CD4-positive, alpha-beta T cell treated with Interleukin-17A for 4 hours (primary cell): ENCODE measurements around the gene TCP11L1.
"Not testable (repeated sequence)": the region's sequence is repeated elsewhere in the genome, so short reads cannot be mapped to it uniquely, and the experiment has no call there.

Experiments used
- DNase-seq: peaks from one replicate; pipeline ENCODE4 v3.0.0-alpha.2; 2020; ENCODE audit warnings: mixed read lengths

TCP11L1 gene

DNA sequence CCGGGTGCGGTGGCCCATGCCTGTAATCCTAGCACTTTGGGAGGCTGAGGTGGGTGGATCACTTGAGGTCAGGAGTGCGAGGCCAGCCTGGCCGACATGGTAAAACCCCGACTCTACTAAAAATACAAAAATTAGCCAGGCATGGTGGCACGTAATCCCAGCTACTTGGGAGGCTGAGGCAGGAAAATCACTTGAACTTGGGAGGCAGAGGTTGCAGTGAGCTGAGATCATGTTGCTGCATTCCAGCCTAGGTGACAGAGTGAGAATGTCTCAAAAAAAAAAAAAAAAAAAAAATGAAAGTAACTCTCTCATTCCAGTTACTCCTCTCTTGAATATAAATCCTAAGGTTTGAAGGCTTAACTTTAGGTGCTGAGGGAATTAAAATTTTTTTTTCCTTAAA is 10.2 kb upstream of the TCP11L1 start:
- DNase-seq: not testable (repeated sequence)

DNA sequence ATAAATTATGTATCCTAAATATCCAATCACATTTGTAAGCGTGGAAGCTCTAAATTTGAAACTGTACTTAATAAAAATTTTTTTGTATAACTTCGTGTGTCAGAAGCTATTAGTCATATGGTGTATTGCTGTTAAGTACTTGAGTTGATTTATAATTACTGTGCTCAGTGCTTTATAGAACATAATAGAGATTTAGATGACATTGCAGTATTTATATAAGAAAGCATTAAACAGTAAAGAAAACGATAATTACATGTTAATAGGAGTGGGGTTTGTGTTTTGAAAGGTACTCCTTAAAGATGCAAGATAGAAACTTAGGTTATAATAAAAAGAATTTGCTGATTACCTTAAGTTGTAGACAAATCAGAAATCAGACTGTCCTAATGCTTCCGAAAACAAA is 5.9 kb upstream of the TCP11L1 start:
- DNase-seq: no peak

DNA sequence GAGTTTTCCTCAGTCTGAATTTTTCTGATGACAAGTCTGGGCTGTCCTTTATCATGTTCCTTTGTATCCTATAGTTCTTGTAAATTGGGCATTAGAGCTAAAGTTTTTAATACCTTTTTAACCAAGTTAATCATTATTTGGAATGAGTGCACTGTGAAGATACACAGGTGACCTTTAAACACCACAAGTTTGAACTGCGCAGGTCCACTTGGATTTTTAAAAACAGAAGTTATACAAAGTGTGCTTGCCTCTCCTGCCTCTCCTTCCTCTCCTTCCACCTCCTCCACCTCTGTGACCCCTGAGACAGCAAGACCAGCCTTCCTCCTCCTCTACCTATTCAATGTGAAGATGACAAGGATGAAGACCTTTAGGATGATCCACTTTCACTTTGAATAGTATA is 4.4 kb upstream of the TCP11L1 start:
- no peak for DNase-seq

DNA sequence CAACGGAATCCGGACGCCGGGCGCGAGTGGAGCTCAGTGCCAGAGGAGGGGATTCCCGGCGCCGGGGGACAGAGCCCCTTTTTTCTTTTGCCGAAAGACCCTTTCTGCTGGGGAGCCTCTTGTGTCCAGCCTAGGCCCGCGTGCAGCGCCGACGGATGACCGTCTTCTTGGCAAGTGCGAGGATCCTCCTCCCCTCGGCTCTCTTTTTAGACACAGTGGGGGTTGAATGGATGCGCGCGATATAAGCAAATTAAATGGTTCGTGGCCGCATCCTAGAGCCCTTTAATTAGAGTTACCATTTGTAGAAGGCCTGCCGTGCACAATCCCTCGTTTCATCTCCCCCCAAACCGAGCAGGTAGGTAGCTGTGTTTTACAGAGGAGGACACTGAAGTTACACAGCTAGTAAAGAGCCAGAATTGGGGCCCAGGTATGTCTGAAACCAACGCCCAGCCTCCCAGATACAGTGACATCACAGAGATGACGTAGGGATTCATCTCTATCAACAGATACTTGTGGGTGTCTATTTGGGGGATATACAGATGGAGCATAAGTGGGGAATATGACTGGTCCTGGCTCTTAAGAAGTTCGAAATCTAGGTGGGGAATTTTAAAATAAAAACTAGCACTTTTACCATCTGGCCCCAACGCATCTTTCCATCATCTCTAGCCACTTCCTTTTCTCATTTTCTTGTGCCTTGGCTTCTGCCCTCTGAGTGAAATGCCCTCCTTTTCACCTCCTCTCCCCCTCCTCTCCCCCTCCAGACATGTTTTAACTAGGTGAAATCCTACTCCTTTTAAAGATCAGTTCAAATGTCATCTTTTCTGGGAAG is 875 bp downstream of the TCP11L1 start:
- peak; percentile 24 for DNase-seq

DNA sequence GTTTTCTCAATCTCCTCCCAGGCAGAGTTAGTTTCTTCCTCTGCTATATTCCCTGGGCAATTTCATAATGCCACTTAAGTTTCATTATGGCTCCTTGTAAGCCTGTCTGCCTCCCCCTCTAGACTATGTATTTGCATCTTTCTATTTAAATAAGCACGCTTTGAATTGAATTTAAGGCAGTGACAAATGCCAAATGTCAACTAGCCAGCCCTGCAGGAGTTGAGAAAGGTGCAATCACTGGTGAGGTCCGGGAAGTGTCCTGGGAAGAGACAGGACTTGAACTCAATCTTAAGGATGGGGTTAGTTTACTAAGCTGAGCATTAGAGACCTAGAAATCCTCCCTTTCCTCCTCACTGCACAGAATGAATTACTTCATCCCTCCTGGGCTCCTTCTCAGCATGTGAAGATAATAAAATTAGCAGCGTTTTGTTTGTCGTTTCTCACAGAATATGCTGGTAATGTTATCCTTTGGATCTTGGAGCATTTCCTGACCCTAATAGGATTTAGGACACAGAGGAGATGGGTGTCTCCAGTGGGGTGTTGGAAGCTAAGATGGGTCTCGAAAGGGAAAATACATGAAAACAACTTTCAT is 1.6 kb downstream of the TCP11L1 start:
- no peak for DNase-seq

DNA sequence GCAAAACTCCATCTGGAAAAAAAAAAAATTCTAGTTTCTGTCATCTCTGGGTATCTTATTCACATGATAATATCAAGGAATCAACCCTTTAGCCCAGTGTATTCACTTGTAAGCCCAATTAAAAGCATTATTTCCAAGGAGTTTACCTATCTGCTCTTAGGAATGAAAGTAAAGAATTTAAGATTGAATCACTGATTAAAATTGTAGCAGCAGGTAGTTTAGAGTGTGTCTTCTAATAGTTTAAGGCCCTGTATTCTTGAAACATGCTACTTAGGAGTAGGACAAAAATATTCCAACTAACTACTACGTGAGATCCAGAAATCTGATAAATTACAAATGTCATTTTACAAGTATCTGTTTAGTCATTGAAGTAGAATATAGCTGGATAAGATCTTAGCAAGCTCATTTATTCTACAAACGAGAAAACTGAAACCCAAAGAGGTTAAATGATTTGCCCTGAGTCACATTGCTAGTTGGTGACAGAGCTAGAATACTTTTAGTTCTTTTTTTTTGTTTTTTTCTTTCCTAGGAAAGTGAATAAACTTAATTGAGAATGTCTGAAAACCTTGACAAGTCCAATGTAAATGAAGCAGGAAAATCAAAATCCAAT is 4.0 kb downstream of the TCP11L1 start:
- DNase-seq: no peak

DNA sequence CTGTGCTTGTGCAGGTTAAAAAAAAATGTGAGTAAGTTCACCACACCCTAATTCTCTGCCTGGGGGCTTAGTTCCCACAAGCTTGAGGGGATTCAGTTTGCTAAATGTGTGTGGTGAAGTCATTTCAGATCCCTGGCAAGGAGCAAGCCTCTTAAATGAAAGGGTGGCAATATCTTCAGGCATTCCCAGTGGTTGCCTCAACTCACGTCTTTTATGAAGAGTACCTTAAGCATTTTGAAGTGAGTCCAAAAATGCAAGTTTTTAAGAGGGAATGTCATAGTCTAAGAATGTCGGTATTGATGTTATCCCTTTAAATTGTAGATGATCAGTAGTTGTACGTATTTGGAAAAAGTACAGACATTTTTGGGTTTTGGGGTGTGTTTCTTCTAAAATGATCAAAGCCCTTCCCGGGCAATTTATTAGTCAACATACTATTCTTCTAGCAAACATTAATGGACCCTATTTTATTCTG is 4.9 kb downstream of the TCP11L1 start:
- DNase-seq: no peak

DNA sequence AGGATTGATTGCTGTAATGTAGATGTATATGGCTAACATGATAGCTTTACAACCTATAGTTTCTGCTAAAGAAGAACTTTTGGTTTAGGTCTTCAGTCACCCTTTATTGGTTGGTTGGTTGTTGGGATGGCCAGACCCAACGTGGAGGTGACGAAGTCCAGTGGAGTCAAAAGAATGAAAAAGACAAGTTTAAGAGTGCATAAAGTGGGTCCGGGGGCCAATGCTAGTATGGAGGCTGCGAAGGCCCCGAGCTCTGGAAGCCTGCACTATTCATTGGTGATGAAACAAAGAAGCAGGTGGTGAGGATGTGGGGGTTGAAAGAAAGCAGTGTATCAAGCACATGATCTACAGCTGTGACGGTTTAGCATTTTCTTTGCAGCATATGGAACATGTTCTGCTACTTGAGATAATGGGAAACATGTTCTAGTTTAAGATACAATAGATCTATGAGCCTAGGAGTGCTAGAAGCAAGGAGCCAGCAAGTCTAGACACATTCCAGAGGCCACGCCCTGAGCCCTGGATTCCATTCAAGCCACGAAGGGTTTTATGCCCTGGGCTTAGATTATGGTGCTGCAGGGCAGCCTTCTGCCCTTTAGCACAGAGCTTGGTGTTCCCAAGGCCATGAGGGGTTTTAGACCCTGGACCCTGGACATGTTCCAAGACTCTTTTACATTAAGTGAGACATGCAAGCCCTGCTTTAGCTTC is 6.3 kb downstream of the TCP11L1 start:
- no peak for DNase-seq

DNA sequence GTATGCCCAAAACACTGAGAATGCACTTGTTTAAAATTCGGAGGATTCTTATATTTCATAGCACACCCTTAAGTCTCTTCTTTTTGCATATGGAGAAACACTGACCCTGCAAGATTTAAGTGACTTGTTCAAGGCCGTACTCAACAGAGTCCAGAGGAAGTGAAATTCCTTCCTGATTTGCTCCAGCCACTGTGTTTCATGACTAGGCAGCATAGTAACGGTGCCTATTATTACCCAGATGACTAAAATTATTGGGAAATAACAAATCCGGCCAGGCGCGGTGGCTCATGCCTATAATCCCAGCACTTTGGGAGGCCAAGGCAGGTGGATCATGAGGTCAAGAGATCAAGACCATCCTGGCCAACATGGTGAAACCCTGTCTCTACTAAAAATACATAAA is 9.3 kb downstream of the TCP11L1 start:
- DNase-seq: not testable (repeated sequence)

DNA sequence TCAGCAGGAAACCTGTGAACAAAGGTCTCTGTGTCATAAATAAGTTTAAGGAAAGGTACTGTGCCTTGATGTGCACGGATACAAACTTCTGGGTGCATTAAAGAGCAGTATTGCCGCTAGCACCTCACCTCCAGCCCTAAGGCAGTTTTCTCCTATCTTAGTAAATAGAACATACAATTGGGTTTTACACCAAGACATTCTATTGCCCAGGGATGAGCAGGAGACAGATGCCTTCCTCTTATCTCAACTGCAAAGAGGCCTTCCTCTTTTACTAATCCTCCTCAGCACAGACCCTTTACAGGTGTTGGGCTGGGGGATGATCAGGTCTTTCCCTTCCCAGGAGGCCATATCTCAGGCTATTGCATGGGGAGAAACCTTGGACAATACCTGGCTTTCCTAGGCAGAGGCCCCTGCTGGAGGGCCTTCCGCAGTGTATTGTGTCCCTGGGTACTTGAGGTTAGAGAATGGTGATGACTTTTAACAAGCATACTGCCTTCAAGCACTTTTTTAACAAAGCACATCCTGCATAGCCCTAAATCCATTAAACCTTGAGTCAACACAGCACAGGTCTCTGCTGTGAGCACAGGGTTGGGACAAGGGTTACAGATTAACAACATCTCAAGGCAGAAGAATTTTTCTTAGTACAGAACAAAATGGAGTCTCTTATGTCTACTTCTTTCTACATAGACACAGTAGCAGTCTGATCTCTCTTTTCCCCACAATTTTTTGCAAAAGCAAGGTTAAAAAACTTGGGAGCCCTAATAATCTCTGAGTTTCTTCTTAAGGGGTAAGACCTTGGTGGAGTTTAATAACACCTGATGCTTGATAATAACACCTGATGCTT is 10.4 kb downstream of the TCP11L1 start:
- not testable (repeated sequence) for DNase-seq

DNA sequence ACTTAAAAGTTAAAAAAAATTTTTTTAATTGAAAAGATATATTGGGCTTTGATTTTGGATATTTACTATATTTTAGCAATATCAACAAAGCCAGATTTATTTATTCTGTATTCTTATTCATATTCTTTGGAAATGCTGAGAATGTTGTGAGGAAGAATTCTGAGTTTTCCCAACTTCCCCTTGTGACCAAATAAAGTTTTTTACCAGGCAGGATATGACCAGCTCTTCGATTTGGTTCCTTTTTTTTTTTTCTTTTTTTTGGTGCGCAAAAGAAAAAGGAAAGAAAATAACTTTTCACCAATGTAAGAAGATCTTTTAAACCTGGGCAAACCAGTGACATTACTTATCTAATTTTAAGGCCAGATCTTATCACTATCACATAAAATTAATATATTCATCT is 12.9 kb downstream of the TCP11L1 start:
- no peak for DNase-seq

DNA sequence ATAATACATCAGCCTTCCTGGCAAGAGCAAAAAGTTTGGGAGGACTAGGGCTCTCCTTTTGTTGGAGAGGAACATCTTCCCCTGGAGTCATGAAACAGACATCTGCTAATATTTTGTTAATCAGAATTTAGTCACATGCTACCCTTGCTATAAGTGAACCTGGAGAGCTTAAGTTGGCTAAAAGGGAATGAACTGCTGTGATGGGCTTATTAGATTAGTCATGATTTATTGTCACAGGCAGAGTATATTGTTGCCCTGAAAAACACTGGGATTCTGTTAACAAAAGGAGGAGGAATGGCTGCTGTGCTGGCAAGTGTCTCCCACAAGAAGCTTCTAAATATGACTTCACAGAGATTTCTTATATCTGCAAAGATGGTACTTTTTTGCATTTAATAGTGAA is 16.0 kb downstream of the TCP11L1 start:
- DNase-seq: no peak

DNA sequence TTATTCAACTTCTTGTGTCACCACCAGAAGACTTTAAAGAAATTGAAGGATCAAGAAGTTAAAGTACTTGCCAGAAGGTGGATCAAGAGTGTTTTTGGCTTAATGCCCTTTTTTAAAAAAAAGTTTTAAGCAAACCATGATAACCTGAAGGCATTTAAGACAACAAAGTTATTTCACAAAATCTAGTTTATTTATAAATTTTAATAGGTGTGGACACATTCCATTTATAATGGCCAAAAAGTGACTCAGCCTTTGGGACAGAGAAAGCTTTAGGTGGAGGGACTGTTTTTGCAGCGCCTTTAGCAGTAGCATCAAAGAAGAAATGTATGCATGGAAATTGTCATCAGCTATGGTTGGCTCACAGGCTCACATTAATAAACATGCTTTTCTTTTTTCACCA is 17.9 kb downstream of the TCP11L1 start:
- DNase-seq: no peak

DNA sequence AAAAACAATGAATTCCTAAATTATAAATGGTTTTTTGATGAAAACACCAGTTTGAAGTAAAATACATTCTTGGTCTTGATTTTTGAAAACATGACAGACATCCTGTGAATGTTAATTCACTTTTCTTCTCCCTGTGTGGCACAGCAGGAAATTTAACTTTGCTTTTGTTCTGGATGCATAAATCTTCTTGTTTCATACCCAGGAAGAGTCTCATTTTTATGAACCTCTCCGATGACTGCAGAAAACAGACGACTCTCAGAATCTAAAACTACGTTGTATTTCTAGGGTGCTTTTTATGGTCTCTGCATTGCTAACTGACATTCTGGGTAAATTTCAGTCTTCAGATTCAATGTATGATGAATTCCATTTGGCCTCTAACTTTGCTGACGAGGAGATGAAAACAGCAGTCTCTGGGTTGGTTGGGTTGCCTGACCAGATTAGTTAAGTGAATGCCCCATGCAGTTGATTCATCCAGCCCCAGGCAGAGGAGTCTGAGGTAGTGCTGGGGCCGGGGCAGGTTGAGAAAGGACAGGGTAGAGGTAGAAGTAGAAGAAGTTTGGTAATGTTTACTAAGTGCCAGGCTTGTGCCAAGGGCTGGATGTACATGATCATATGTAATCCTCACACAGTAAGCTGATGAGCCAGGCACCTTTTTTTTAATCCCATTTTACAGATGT is 20.1 kb downstream of the TCP11L1 start:
- DNase-seq: no peak

DNA sequence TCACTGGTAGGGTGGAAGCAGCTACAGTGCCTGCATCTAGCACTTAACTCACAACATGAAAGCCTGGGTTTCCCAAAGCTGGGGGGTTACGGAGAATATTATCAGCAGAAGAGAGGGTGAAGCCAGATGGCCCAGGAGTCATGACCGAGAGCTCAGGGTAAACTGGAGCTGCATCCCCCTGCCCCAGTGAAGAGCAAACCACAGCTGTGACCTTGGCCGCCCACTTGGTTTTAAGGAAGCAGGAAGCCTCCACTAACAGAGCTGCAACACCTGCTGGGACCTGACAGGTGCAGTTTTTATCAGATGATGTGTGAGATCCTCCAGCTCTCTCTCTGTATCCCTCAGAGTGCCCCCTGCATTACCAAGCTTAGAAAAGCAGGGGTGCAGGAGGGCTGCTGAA is 20.9 kb downstream of the TCP11L1 start:
- DNase-seq: no peak

DNA sequence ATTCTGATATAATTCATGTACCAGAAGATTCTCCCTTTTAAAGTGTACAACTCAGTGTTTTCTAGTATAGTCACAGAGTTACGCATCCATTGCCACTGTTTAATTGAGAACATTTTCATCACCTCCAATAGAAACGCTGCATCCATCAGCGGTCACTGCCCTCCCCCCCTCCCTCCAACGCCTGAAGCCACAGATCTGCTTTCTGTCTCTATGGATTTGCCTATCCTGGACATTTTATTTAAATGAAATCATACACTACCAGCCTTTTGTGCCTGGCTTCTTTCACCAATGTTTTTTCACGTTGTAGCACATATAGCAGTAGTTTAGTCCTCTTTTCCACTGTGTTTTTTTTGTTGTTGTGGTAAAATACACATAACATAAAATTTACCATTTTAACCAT is 22.8 kb downstream of the TCP11L1 start:
- DNase-seq: no peak

DNA sequence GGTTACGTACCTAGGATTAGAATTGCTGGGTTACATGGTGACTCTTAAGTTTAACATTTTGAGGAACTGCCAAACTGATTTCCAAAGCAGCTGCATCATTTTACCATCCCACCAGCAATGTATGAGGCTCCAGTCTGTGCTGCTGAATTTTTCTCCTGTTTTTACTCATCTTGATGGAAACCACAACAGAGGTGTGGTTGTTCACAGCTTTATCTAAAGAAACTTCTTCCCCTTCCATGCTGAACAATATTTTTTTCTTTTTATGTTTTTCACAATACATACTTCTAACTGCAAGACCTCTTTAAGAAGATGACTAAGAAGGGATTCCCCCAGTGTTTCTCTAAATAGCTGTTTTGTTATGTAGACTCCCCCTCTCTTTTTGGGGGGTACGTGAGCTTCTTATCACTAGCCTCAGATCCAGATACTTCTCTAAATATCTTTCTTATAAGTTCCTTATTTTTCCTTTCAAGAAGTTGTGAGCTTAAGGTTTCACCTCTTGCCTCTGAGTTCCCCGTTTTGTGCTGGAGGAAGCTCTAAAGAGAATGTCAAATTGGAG is 24.0 kb downstream of the TCP11L1 start:
- no peak for DNase-seq

DNA sequence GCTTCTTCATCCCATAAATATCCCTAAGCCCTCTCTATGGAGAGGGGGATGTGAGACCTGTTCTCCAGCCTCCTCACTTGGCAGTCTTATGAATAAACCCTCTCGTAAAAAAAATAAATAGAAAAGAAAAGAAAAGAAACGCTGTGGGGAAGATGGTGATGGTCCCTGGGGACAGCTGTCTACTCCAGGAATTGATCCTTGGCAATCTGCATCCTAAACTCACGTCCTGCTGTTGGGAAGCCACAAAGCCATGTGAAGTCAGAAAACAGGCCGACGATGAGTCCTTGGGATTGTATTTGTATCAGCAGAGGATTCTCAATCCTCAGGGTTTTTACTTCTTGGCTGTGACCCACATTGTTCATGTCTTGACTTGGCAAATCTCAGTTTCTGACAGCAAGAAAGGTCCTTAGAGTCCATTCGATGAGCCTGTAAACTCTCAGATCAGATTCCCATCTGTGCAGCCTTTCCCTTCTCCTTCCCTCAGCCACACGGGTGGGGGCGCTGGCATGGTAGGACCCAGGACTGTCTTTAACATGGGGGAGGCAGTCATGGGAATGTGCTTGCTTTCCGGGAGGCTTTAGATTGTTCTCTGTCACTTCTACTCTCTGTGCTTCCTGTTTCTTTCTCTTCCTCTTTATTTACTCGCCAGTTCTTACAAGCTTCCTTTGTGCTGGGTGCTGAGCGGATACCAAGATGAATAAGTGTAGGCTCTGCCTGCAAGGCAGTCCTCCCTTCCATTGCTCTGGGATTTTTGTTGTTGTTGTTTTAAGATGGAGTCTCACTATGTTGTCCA is 24.9 kb downstream of the TCP11L1 start:
- no peak for DNase-seq

DNA sequence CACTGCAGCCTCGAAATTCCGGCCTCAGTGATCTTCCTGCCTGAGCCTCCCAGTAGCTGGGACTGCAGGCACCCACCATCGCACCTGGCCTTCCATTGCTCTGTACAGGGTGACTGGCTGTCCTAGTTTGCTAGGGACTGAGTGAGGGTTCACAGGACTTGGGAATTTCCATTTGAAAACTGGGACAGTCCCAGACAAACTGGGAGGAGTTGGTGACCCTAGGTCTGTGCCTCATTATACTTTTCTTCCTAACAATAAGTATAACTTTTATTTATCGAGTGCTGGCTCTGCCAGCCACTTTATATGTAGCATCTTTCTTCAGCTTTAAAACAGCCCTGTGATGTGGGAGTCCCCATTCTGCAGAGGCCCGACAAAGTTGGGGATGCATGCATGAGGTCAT is 25.5 kb downstream of the TCP11L1 start:
- DNase-seq: no peak

DNA sequence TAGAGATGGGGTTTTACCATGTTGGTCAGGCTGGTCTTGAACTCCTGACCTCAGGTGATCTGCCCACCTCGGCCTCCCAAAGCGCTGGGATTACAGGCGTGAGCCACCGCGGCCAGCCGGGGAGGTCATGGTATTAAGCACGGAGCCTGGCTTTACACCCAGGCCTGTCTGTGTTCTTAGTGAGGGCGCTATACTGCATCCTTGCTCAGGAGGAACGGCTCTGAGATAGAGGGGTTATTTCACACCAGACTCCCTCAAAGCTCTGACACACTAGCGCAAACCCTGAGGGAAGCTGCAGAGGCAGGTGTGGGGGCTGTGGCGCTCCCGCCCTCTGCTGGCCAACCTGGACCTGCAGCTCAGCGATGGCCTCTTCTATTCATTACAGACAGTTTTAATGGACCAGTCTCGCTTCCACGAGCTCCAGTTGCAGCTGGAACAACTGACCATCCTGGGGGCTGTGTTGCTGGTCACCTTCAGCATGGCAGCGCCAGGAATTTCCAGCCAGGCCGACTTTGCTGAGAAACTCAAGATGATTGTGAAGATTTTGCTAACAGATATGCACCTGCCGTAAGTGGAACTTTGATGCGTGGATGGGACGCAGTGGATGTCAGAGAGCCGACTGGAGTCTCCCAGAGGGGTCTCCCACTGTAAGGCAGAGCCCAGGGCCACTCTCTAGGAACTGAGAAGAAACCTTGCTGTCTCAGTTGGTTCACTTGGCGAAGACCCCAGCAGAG is 26.2 kb downstream of the TCP11L1 start:
- DNase-seq: peak; percentile 82
